Measurements from ENCODE around the gene KHDRBS2. TPM values are rescaled to one million over a fixed set of nuclear protein-coding genes. Genes with fewer than 3 reads are reported as not detected.

Gene KHDRBS2
- total and polyA plus RNA-seq, 4 donors, result 9.2 to 13.0 (median 11.0) TPM

- Histone ChIP-seq H3K27ac (ENCODE audit: low read depth, low read length) (no peak overlapping the region), H3K36me3 (ENCODE audit: control insufficient read depth, insufficient read depth, low read length) (no peaks in the 10 kb centered on the region), H3K27me3 (ENCODE audit: control insufficient read depth, insufficient read depth, low read length) (peaks cover 11% of the 10 kb centered on the region), H3K4me3 (ENCODE audit: low read depth, low read length) (peak overlapping the region; percentile 56), H3K9me3 (ENCODE audit: control insufficient read depth, insufficient read depth, low read length) (no peaks in the 10 kb centered on the region), H3K4me1 (ENCODE audit: control insufficient read depth, insufficient read depth, low read length) (peaks cover 12% of the 10 kb centered on the region)
- WGBS (ENCODE audit: insufficient coverage), result no CpG with 5 or more reads among the region's 2 CpGs
- DNase-seq (ENCODE audit: low read depth in 4 of 6, low spot score in 6 of 6), result peak in 1 of 6 donors; percentile 2
Observed at GRCh38 chr6:62284725-62285124, 1.3 kb downstream of the KHDRBS2 start.

- Histone ChIP-seq H3K9me3 (ENCODE audit: control insufficient read depth, insufficient read depth, low read length) (no peaks in the 10 kb centered on the region), H3K4me3 (ENCODE audit: low read depth, low read length) (peak overlapping the region; percentile 1), H3K4me1 (ENCODE audit: control insufficient read depth, insufficient read depth, low read length) (peaks cover 12% of the 10 kb centered on the region), H3K27ac (ENCODE audit: low read depth, low read length) (no peak overlapping the region), H3K27me3 (ENCODE audit: control insufficient read depth, insufficient read depth, low read length) (peaks cover 11% of the 10 kb centered on the region), H3K36me3 (ENCODE audit: control insufficient read depth, insufficient read depth, low read length) (no peaks in the 10 kb centered on the region)
- WGBS (ENCODE audit: insufficient coverage), result no CpG with 5 or more reads among the region's 2 CpGs
- peak; percentile 53 to 96 (median 76) for DNase-seq (ENCODE audit: low read depth in 4 of 6, low spot score in 6 of 6)
Observed at GRCh38 chr6:62283796-62284411, 2.1 kb downstream of the KHDRBS2 start.

DNA sequence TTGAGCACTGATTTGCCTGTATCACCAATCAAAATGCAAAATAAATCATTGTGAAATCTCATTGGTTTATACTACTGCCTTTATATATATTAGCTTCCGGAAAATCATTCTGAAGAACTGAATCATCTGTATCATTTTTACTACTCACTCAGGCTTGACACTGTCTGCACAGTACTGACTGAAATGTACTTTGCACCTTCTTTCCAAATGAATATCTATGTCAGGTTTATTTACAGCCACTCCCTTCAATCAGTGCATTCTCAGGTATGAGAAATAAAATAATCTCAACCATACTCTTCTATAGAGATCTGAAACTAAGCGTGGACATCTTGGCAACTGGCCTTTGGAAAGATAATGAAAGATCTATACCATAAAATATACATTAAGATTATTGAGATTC lies 2.7 kb downstream of the KHDRBS2 start:
- Histone ChIP-seq H3K27me3 (ENCODE audit: control insufficient read depth, insufficient read depth, low read length) (peaks cover 11% of the 10 kb centered on the region), H3K9me3 (ENCODE audit: control insufficient read depth, insufficient read depth, low read length) (no peaks in the 10 kb centered on the region), H3K36me3 (ENCODE audit: control insufficient read depth, insufficient read depth, low read length) (no peaks in the 10 kb centered on the region), H3K4me3 (ENCODE audit: low read depth, low read length) (peak overlapping the region; percentile 1), H3K4me1 (ENCODE audit: control insufficient read depth, insufficient read depth, low read length) (peaks cover 12% of the 10 kb centered on the region), H3K27ac (ENCODE audit: low read depth, low read length) (no peak overlapping the region)
- peak in 2 of 6 donors; percentile 4 to 39 for DNase-seq (ENCODE audit: low read depth in 4 of 6, low spot score in 6 of 6)
- no CpG with 5 or more reads among the region's 2 CpGs for WGBS (ENCODE audit: insufficient coverage)

DNA sequence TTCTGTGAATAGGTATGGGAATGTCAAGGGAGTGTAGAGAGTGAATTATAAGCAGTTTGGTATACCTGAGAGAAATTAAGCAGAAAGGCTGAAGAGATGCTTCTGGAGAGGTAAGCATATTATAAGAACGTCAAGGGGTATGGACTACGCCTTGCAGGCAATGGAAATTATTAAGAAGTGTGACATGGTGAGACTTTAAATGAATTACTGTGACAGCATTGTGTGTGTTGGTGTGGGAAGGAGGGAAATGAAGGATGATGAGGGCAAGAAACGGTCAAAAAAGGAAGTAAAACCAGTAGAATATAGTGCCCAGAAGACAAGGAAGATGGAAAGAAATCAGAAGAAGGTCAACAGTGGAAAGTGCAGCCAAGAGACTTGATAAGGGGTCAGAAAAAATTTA lies 5.9 kb downstream of the KHDRBS2 start:
- no peak overlapping the region for H3K27ac ChIP-seq (ENCODE audit: low read depth, low read length)
- H3K9me3 ChIP-seq (ENCODE audit: control insufficient read depth, insufficient read depth, low read length), result no peaks in the 10 kb centered on the region
- 93% methylated on average over 3 of the region's 3 CpGs for WGBS (ENCODE audit: insufficient coverage)
- DNase-seq (ENCODE audit: low read depth in 4 of 6, low spot score in 6 of 6), result no peak
- H3K4me3 ChIP-seq (ENCODE audit: low read depth, low read length), result no peak overlapping the region
- H3K36me3 ChIP-seq (ENCODE audit: control insufficient read depth, insufficient read depth, low read length), result no peaks in the 10 kb centered on the region
- H3K4me1 ChIP-seq (ENCODE audit: control insufficient read depth, insufficient read depth, low read length), result no peaks in the 10 kb centered on the region
- H3K27me3 ChIP-seq (ENCODE audit: control insufficient read depth, insufficient read depth, low read length), result no peaks in the 10 kb centered on the region

DNA sequence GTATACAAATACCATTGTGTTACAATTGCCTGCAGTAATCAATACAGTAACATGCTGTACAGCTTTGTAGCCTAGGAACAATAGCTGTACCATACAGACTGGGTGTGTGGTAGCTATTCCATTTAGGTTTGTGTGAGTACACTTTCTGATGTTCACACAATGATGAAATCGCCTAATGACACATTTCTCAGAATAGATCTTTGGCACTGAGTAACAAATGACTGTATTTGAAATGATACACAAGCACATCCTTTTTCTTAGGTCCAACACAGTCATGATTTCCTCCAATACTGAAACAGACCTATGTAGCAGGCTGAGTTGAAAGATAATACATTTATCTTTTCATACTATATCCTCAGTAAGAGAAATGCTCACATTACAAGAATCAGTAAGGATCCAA lies 13.9 kb downstream of the KHDRBS2 start:
- Histone ChIP-seq H3K36me3 (ENCODE audit: control insufficient read depth, insufficient read depth, low read length) (no peaks in the 10 kb centered on the region), H3K4me1 (ENCODE audit: control insufficient read depth, insufficient read depth, low read length) (no peaks in the 10 kb centered on the region)
- no CpG with 5 or more reads among the region's 1 CpG for WGBS (ENCODE audit: insufficient coverage)

DNA sequence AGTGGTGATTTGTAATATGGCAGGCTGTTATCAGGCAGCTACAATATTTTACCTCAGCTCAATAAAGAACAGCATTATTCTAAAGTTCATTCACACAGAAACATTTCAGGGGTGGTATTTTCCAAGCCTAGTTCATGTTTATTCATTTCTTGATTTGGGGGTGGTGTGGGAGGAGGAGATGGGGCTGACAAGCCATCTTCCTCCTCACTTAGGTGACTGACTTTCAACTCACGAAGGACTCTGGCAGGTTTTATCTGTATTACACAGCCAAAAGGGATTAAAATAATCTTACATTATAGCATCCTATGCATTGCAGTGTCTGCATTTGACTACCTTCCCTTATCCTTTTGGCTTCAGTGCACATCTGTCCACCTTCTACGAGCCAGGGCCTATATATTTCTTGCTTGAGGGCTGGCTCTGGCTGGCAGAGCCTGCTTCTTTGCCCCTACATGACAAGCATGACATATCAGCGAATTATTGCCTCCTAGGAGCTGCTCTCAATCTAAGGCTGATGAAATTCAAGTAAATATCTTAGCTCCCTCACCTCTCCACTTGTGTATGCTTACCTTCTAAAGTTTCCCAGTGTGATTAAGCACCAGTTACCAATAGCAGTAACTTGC lies 20.0 kb downstream of the KHDRBS2 start:
- Histone ChIP-seq H3K4me1 (ENCODE audit: control insufficient read depth, insufficient read depth, low read length) (no peaks in the 10 kb centered on the region), H3K4me3 (ENCODE audit: low read depth, low read length) (no peak overlapping the region), H3K9me3 (ENCODE audit: control insufficient read depth, insufficient read depth, low read length) (no peaks in the 10 kb centered on the region), H3K36me3 (ENCODE audit: control insufficient read depth, insufficient read depth, low read length) (no peaks in the 10 kb centered on the region), H3K27me3 (ENCODE audit: control insufficient read depth, insufficient read depth, low read length) (no peaks in the 10 kb centered on the region), H3K27ac (ENCODE audit: low read depth, low read length) (no peak overlapping the region)
- peak in 1 of 6 donors; percentile 17 for DNase-seq (ENCODE audit: low read depth in 4 of 6, low spot score in 6 of 6)
- whole genome bisulfite sequencing (ENCODE audit: insufficient coverage), result 50% methylated on average over 3 of the region's 3 CpGs

More for the DNA sequence above, 13.9 kb downstream of the KHDRBS2 start:
- H3K4me3 ChIP-seq (ENCODE audit: low read depth, low read length), result no peak overlapping the region
- H3K27ac ChIP-seq (ENCODE audit: low read depth, low read length), result no peak overlapping the region
- H3K9me3 ChIP-seq (ENCODE audit: control insufficient read depth, insufficient read depth, low read length), result no peaks in the 10 kb centered on the region
- no peak for DNase-seq (ENCODE audit: low read depth in 4 of 6, low spot score in 6 of 6)
- H3K27me3 ChIP-seq (ENCODE audit: control insufficient read depth, insufficient read depth, low read length), result no peaks in the 10 kb centered on the region

DNA sequence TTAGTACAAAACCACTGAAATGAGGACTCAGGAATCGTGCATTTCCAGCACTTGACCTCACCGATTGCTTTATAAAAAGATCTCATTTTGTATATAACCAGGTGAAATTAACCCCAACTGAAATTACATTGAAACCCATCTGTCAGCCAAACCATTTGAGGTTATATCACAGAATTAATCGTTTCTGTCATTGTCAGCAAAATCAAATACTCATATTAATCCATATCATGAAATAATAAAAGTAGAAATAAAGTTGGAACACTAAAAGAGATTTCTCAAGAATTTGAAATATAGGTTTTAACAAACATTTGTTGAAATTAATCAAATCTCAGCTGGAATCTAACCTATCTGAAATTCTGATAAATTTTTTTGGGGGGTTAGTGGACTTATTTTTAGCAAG lies 23.7 kb downstream of the KHDRBS2 start:
- Histone ChIP-seq H3K27me3 (ENCODE audit: control insufficient read depth, insufficient read depth, low read length) (no peaks in the 10 kb centered on the region), H3K36me3 (ENCODE audit: control insufficient read depth, insufficient read depth, low read length) (no peaks in the 10 kb centered on the region), H3K4me3 (ENCODE audit: low read depth, low read length) (no peak overlapping the region), H3K9me3 (ENCODE audit: control insufficient read depth, insufficient read depth, low read length) (no peaks in the 10 kb centered on the region), H3K4me1 (ENCODE audit: control insufficient read depth, insufficient read depth, low read length) (no peaks in the 10 kb centered on the region), H3K27ac (ENCODE audit: low read depth, low read length) (no peak overlapping the region)
- no CpG with 5 or more reads among the region's 3 CpGs for WGBS (ENCODE audit: insufficient coverage)
- no peak for DNase-seq (ENCODE audit: low read depth in 4 of 6, low spot score in 6 of 6)

GRCh38 chr6:62246087-62246486 lies 39.9 kb downstream of the KHDRBS2 start:
- H3K4me3 ChIP-seq (ENCODE audit: low read depth, low read length), result no peak overlapping the region
- no peak overlapping the region for H3K27ac ChIP-seq (ENCODE audit: low read depth, low read length)
- H3K9me3 ChIP-seq (ENCODE audit: control insufficient read depth, insufficient read depth, low read length), result no peaks in the 10 kb centered on the region
- no peaks in the 10 kb centered on the region for H3K4me1 ChIP-seq (ENCODE audit: control insufficient read depth, insufficient read depth, low read length)
- no peaks in the 10 kb centered on the region for H3K27me3 ChIP-seq (ENCODE audit: control insufficient read depth, insufficient read depth, low read length)
- DNase-seq (ENCODE audit: low read depth in 4 of 6, low spot score in 6 of 6), result no peak
- no peaks in the 10 kb centered on the region for H3K36me3 ChIP-seq (ENCODE audit: control insufficient read depth, insufficient read depth, low read length)

- Histone ChIP-seq H3K27ac (ENCODE audit: low read depth, low read length) (no peak overlapping the region), H3K27me3 (ENCODE audit: control insufficient read depth, insufficient read depth, low read length) (no peaks in the 10 kb centered on the region), H3K4me3 (ENCODE audit: low read depth, low read length) (no peak overlapping the region), H3K9me3 (ENCODE audit: control insufficient read depth, insufficient read depth, low read length) (no peaks in the 10 kb centered on the region), H3K36me3 (ENCODE audit: control insufficient read depth, insufficient read depth, low read length) (no peaks in the 10 kb centered on the region), H3K4me1 (ENCODE audit: control insufficient read depth, insufficient read depth, low read length) (no peaks in the 10 kb centered on the region)
- DNase-seq (ENCODE audit: low read depth in 4 of 6, low spot score in 6 of 6), result no peak
- WGBS (ENCODE audit: insufficient coverage), result no CpG with 5 or more reads among the region's 5 CpGs
Observed at GRCh38 chr6:62236784-62237183, 49.2 kb downstream of the KHDRBS2 start.

DNA sequence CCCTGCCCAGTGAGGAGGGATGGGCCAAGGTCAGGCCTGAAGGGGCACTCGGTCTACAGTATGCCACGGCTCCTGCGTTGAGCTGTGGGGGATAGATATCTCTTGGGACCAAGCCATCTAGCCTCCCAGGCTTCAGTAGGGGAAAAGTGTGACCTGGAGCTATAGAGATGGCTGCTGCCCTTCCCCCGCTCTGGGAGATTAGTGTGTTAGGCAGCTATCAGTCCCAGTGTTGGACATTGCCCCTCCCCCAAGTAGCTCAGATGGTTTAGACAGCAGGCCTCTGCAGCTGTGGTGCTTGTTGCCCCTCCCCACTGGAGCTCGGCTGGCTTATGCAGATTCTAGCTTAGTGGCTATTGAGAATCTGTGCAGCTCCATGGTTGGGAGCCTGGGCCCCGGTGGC lies 56.8 kb downstream of the KHDRBS2 start:
- Histone ChIP-seq H3K4me3 (ENCODE audit: low read depth, low read length) (no peak overlapping the region), H3K27me3 (ENCODE audit: control insufficient read depth, insufficient read depth, low read length) (no peaks in the 10 kb centered on the region), H3K27ac (ENCODE audit: low read depth, low read length) (no peak overlapping the region), H3K9me3 (ENCODE audit: control insufficient read depth, insufficient read depth, low read length) (no peaks in the 10 kb centered on the region), H3K4me1 (ENCODE audit: control insufficient read depth, insufficient read depth, low read length) (no peaks in the 10 kb centered on the region), H3K36me3 (ENCODE audit: control insufficient read depth, insufficient read depth, low read length) (no peaks in the 10 kb centered on the region)
- no peak for DNase-seq (ENCODE audit: low read depth in 4 of 6, low spot score in 6 of 6)
- 86% methylated on average over 6 of the region's 6 CpGs for WGBS (ENCODE audit: insufficient coverage)

Measured in spinal cord (tissue), 10 donors.